ENCODE results near the gene KRT79. TPM values are rescaled to one million over a fixed set of nuclear protein-coding genes. Genes with fewer than 3 reads are reported as not detected.

Gene KRT79
- total and polyA plus RNA-seq, 8 donors = 0.15 TPM; not detected in 7

DNA sequence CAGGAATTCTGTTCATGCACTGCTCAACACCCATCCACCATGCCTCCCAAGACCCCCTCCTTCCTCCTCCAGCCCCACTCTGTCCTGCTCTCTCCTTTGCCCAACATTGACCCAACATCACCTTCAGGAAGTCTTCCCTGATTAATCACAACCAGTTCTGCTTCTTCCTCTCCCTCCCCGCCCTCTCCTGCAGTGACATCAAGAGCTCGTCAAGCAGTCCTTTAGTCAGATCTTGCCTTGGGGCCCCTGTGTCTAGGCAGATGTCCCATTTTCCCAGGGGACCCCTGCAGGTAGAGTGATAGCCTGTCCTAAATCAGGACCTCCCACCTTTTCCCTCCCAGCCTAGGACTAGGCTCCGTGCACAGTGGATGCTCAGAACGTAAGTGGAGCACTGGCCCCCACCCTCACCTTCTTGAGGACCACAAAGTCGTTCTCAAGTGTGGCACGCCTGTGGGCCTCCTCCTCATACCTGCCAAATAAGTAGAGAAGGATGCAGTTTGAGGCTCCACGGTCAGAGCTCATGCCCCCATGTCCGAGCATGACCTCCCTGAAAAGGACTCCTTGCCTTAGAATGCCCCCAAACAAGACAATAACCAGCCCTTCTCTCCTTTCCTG, 12.4 kb upstream of the KRT79 start:
- no peak for DNase-seq
- Histone ChIP-seq H3K9me3 (no peaks in the 10 kb centered on the region), H3K36me3 (no peaks in the 10 kb centered on the region), H3K4me1 (no peaks in the 10 kb centered on the region), H3K27me3 (peaks cover 0 to 32% (median 0%) of the 10 kb centered on the region in 3 donors), H3K4me3 (no peak overlapping the region), H3K27ac (no peak overlapping the region)
- TF ChIP-seq EP300 (IDR thresholded peaks at IDR 0.05) (no peak), POLR2AphosphoS5 (IDR thresholded peaks at IDR 0.05) (no peak), POLR2A (IDR thresholded peaks at IDR 0.05) (no peak)
- TF ChIP-seq, protein P1, sequence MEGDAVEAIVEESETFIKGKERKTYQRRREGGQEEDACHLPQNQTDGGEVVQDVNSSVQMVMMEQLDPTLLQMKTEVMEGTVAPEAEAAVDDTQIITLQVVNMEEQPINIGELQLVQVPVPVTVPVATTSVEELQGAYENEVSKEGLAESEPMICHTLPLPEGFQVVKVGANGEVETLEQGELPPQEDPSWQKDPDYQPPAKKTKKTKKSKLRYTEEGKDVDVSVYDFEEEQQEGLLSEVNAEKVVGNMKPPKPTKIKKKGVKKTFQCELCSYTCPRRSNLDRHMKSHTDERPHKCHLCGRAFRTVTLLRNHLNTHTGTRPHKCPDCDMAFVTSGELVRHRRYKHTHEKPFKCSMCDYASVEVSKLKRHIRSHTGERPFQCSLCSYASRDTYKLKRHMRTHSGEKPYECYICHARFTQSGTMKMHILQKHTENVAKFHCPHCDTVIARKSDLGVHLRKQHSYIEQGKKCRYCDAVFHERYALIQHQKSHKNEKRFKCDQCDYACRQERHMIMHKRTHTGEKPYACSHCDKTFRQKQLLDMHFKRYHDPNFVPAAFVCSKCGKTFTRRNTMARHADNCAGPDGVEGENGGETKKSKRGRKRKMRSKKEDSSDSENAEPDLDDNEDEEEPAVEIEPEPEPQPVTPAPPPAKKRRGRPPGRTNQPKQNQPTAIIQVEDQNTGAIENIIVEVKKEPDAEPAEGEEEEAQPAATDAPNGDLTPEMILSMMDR (IDR thresholded peaks at IDR 0.05) = no peak
- intact Hi-C loops (cut with DNase I; ENCODE audit: low total_unique reads) = no loop called here
- WGBS, 5 donors = 79 to 89% (median 83%) methylated on average over 8 of the region's 8 CpGs

DNA sequence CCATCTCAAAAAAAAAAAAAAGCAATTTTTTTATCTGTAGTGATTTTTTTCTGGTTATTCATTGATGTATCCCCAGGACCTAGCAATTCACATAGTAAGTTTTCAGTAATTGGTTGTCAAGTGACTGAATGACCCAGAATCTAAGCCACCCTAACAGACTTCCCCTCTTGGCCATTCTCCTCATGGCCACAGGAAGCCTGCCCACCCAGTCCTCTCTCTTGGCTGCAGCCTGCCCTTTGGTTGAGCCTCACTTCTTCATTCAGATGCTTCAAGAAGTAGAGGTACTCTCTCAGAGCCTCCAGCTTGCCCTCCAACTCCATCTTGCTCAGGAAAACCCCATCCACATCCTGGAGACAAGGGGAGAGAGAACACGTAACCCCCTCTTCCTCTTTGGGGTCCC, 11.8 kb upstream of the KRT79 start:
- peaks cover 0 to 31% (median 0%) of the 10 kb centered on the region in 3 donors for H3K27me3 ChIP-seq
- TF ChIP-seq POLR2AphosphoS5 (IDR thresholded peaks at IDR 0.05) (no peak), POLR2A (IDR thresholded peaks at IDR 0.05) (no peak)
- no peaks in the 10 kb centered on the region for H3K9me3 ChIP-seq
- intact Hi-C loops (cut with DNase I; ENCODE audit: low total_unique reads) = no loop called here
- no peaks in the 10 kb centered on the region for H3K4me1 ChIP-seq
- 53 to 92% (median 80%) methylated on average over 1 of the region's 1 CpG for WGBS, 5 donors
- no peak overlapping the region for H3K27ac ChIP-seq
- no peaks in the 10 kb centered on the region for H3K36me3 ChIP-seq
- H3K4me3 ChIP-seq = no peak overlapping the region
- DNase-seq = no peak

DNA sequence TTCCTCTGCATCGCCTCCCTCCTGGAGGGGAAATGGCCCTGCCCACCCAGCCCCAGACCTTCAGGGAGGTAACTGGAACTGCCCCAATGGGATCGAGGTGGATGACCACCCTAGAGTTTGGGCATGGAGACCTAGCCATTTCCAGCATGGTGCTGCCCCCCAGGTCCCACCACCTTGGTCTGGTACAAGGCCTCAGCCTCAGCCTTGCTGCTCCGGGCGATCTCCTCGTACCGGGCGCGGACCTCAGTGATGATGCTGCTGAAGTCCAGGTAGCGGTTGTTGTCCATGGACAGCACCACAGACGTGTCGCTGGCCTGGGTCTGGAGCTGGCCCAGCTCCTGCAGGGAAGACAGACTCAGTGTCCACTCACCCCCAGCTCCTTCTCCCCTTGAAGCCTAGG, 10.3 kb upstream of the KRT79 start:
- H3K36me3 ChIP-seq = no peaks in the 10 kb centered on the region
- DNase-seq = no peak
- no peaks in the 10 kb centered on the region for H3K9me3 ChIP-seq
- no peak overlapping the region for H3K27ac ChIP-seq
- intact Hi-C loops (cut with DNase I; ENCODE audit: low total_unique reads) = no loop called here
- 81 to 100% (median 94%) methylated on average over 1 to 11 of the region's 11 CpGs for WGBS, 5 donors
- H3K27me3 ChIP-seq = peaks cover 0 to 27% (median 0%) of the 10 kb centered on the region in 3 donors
- H3K4me1 ChIP-seq = no peaks in the 10 kb centered on the region
- TF ChIP-seq POLR2AphosphoS5 (IDR thresholded peaks at IDR 0.05) = no peak
- no peak overlapping the region for H3K4me3 ChIP-seq

DNA sequence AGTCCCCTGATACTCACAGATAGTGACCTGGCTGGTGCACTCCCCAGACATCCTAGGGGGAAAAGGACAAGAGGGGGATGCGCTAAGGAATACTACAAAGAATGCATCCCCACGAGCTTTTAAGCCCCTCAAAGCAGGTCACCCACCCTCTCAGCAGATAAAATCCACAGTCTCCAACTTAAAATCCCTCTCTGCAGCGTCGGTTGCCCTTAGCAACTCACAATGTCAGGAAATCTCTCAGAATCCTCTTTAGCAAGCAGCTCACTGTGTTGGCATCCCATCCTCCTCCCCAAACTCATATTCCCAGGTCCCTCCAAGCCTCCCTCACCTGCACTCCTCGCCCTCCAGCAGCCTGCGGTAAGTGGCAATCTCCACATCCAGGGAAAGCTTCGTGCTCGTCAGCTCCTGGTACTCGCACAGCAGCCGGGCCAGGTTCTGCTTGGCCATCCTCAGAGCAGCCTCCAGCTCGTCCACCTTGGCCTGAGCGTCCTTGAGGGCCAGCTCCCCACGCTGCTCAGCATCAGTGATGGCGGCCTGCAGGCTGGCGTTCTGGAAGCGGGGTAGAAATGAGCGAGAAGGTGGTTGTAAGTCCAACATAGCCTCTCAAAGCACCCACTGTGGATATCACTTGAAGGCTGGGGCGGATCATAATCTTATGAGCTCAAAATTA, 5.5 kb upstream of the KRT79 start:
- Histone ChIP-seq H3K9me3 (no peaks in the 10 kb centered on the region), H3K36me3 (no peaks in the 10 kb centered on the region), H3K27ac (no peak overlapping the region), H3K4me3 (no peak overlapping the region), H3K4me1 (no peaks in the 10 kb centered on the region), H3K27me3 (peaks cover 0 to 50% (median 12%) of the 10 kb centered on the region in 3 donors)
- no peak for DNase-seq
- intact Hi-C loops (cut with DNase I; ENCODE audit: low total_unique reads) = no loop called here
- TF ChIP-seq EP300 (IDR thresholded peaks at IDR 0.05) = no peak
- TF ChIP-seq, protein P1 (IDR thresholded peaks at IDR 0.05) = no peak
- no peak for TF ChIP-seq POLR2AphosphoS5 (IDR thresholded peaks at IDR 0.05)
- TF ChIP-seq POLR2A (IDR thresholded peaks at IDR 0.05) = no peak
- 77 to 84% (median 79%) methylated on average over 18 of the region's 18 CpGs for WGBS, 5 donors

DNA sequence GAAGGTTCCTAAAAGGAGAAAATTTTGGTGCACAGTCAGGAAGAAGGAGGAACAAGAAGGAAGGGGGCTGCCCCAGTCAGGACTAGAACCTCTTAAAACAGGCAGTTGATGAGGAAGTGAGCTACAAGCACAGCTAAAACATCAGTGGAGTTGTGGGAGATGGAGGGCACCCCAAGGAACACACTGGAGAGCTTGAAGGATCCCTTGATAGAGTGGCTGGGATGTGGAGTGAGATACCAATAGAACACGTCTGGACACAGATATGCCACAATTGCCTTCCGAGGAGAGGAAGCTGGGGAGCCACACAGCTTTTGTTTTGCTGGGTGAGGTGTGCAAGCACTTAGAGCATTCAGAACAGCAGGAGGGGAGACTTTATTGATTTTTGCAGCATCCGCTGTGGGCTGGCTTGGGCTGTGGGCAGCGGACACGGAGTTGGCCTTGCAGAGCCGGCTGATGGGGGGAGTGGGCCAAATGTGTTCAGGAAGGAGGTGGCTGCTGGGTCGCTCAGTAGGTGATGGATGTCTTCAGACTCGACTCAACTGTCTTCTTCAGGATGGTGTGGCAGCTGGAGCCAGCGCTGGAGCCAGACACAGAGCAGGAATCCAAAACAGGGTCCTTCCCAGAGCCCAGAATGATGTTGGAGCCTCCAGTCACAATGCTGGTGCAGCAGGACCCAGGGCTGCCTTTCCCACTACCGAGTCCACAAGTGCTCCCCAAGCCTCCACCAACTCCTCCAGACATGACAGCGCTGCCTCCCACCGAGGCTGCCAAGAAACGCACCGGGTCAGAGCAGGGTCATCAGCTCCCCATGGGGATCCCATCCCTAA, 4.7 kb upstream of the KRT79 start:
- WGBS, 5 donors = 46 to 54% (median 51%) methylated on average over 10 to 14 of the region's 14 CpGs
- Histone ChIP-seq H3K36me3 (no peaks in the 10 kb centered on the region), H3K27ac (no peak overlapping the region), H3K4me3 (no peak overlapping the region), H3K4me1 (no peaks in the 10 kb centered on the region), H3K9me3 (no peaks in the 10 kb centered on the region), H3K27me3 (peaks cover 0 to 58% (median 12%) of the 10 kb centered on the region in 3 donors)
- intact Hi-C loops (cut with DNase I; ENCODE audit: low total_unique reads) = no loop called here
- no peak for TF ChIP-seq POLR2A (IDR thresholded peaks at IDR 0.05)
- TF ChIP-seq POLR2AphosphoS5 (IDR thresholded peaks at IDR 0.05) = no peak
- no peak for TF ChIP-seq EP300 (IDR thresholded peaks at IDR 0.05)
- TF ChIP-seq, protein P1 (IDR thresholded peaks at IDR 0.05) = no peak
- no peak for DNase-seq

Measured in stomach (tissue), 9 donors.